Renal cortex interstitium (tissue), 15 donors: ENCODE results near the gene WIPF3. TPM values are rescaled to one million over a fixed set of nuclear protein-coding genes. Genes with fewer than 3 reads are reported as not detected.
A peak's percentile ranks its signal among the peaks of the same experiment; 100 is the strongest.

Source experiments
- DNase-seq, 11 donors: peaks; one replicate each; pipeline ENCODE4 v3.0.0-alpha.2; 2013; ENCODE audit warnings: low read depth in 9 of 11, low spot score in 4 of 11; ENCODE audit errors: extremely low read depth in 1 of 11
- long read RNA-seq, 16 experiments: transcript quantifications; one replicate each; lab custom pipeline, GENCODE V29; 2026
- polyA plus RNA-seq, 3 donors: library from polyadenylated mRNA; unstranded; fragments of 120-200 nt; gene quantifications; one replicate each; pipeline ENCODE4 v1.2.1, GENCODE V29; 2013; ENCODE audit not compliant: insufficient read length in 3 of 3

The WIPF3 gene, protein sequence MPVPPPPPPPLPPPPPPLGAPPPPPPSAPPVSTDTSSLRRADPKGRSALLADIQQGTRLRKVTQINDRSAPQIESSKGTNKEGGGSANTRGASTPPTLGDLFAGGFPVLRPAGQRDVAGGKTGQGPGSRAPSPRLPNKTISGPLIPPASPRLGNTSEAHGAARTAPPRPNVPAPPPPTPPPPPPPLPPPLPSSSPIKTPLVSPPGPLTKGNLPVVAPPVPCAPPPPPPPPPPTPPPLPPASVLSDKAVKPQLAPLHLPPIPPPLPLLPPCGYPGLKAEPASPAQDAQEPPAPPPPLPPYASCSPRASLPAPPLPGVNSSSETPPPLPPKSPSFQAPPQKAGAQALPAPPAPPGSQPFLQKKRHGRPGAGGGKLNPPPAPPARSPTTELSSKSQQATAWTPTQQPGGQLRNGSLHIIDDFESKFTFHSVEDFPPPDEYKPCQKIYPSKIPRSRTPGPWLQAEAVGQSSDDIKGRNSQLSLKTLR
- polyA plus RNA-seq: 1 to 10 TPM; 5.4 to 5.8 (median 5.6) TPM
- long read RNA-seq, donor 1: 0 reads
- long read RNA-seq, donor 2, partial matches to known transcripts: 129 of 129 reads
- long read RNA-seq, donor 2, other reads (novel, unspliced or antisense): 0 of 129 reads
- long read RNA-seq, donor 3, partial matches to known transcripts: 6 of 6 reads
- long read RNA-seq, donor 3, other reads (novel, unspliced or antisense): 0 of 6 reads
- long read RNA-seq, donor 4: 0 reads
- long read RNA-seq, donor 5: 0 reads
- long read RNA-seq, donor 6, full-length matches to known transcripts: 1 of 1 reads
- long read RNA-seq, donor 6, partial matches to known transcripts: 0 of 1 reads
- long read RNA-seq, donor 6, other reads (novel, unspliced or antisense): 0 of 1 reads
- long read RNA-seq, donor 7: 0 reads
- long read RNA-seq, donor 8: 0 reads
- long read RNA-seq, donor 9: 0 reads
- long read RNA-seq, donor 10: 0 reads
- long read RNA-seq, donor 11: 0 reads
- long read RNA-seq, donor 12: 0 reads
- long read RNA-seq, donor 13: 0 reads
- long read RNA-seq, donor 14: 0 reads
- long read RNA-seq, donor 15, full-length matches to known transcripts: 1 of 1 reads
- long read RNA-seq, donor 15, partial matches to known transcripts: 0 of 1 reads
- long read RNA-seq, donor 15, other reads (novel, unspliced or antisense): 0 of 1 reads
- long read RNA-seq, donor 16: 0 reads

DNA sequence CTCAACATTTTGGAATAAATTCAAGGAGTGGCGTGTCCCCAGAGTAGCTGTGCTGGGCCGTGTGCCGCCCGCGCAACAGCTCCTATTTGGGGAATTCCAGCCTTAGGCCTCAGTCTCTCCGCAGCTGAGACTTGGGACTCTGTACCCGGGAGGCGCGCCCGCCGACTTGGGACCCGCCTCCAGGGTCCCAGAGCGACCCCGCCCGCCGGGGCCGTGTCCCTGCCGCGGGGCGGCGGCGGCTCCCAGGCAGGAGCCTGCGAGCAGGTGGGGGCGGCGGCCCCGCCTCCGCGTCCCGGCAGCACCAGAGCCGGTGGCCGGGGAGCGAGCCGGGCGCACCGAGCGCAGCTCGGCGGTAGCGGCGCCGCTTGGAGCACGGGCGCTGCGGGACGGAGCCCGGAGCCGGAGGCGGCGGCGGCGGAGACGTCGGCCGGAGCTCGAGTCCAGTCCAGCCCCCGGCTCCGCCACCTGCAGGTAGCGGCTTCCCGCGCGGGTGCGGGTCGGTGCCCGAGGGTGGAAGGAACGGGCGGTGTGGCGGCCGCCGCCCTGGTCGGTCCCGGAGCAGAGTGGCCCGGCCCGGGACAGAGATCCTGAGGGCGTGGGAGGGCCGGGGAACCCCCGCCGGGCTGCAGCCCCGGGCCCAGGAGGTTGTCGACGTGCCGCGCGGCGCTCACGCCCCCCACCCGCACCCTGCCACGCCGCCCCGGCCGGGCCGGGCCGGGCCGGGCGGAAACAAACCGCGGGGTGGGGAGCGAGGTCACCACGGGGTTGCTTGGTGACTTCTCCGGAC is at the start of gene WIPF3:
Gene WIPF3, plus strand, starts transcription at position 301 of the 787 bp plus-strand sequence. CDS start 28,217 bp downstream, outside the sequence.
- DNase-seq: peak in 1 of 11 donors; percentile 34

DNA sequence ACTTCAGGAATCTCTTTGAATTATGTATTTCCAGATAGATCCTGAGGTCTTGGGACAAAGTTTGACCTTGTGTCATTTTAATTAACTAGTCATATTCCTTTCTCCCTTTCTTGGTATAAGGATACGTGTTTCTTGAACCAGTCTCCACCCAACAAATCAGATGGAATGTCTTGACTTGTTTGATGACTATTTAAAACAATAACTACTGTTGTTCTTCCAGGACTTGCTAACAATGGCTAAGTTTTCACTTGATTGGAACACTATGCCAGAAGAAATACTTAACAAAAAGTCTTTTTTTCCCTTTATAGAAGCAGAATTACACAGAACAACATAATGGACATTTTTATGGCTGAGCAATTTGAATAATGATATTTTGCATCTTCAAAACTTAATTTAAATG is 43.0 kb upstream of the WIPF3 start:
- no peak for DNase-seq

DNA sequence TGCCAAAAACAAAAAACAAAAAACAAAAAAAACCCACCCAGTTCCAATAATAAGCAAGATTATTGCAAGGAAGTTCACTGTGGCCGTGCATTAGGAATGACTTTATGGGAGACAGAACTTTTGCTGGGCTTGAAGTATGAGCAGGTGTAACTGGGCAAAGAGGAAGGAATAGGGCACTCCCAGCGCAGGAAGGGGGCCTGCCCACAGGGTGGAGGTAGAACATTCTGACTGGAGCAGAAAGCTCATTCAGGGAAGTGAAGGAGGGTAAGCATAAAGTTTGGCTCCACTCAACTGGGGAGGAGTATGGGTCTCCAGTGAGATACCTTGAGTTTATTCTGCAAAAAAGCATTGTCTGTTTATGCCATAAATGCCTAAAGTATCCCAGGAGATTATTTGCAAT is 42.1 kb upstream of the WIPF3 start:
- no peak for DNase-seq

DNA sequence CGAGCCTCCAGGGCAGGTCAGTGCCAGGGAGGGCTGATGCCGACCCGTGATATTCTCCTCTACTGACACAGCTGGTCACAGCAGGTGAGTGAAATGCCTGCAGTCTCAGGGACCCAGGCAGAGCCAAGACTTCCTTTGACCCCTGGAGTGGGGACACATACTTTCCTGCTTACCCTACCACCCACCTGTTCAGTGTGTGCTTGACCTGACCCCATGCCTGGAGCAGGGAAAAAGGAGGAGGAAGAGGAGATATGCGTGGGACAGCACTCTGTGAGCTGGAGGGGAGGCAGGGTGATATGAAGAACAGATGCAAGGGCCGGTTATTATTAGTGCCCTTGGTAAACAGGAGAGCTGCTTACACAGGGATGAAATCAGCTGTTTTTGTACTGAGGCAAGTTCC is 40.8 kb upstream of the WIPF3 start:
- no peak for DNase-seq

DNA sequence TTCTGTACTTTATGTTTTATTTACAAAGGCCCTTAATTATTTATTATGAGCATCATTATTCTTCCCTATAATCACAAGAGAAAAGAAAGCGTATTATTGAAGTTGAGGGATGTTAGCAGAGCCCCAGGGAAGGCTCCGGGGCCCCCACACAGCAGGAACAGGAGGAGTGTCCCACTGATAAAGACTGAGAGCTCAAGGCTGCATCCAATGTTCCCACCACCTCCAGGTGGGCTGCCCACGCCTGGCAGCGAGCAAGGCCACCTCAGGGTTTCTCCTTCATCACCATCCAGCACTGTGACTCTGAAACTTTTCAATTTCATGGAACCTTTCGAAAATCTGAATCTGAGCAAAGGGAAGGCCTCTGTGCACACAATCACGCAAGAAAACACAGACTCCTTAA is 35.9 kb upstream of the WIPF3 start:
- no peak for DNase-seq

DNA sequence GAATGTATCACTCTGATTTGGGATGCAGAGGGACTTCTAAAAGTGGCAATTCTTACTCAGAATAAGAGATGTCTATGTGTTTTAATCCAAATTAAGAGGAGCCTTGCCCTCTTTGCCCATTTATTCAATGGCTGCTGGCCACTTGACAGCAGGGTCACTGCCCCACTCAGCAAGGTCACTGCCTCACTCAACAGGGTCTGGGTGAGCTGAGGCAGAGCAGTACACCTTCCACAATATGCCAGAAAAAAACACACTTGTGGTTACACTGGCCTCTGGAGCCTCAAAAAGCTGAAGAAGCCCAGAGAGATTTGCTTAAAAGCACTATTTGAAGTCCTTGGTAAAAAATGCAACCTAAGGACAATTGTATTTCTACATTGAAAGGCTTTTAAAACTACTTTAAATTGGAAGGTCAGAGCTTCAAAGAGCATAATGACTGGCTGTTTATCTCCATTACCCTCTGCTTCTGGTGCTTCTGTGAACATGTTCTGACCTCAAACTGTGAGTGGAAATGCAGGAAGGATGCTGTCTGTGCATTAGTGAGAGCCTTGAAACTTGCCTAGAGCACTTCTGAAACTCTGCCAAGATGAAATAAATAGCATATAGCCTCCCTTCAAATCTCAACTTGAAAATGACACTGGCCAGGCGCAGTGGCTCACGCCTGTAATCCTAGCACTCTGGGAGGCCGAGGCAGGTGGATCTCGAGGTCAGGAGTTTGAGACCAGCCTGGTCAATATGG is 35.1 kb upstream of the WIPF3 start:
- no peak for DNase-seq

DNA sequence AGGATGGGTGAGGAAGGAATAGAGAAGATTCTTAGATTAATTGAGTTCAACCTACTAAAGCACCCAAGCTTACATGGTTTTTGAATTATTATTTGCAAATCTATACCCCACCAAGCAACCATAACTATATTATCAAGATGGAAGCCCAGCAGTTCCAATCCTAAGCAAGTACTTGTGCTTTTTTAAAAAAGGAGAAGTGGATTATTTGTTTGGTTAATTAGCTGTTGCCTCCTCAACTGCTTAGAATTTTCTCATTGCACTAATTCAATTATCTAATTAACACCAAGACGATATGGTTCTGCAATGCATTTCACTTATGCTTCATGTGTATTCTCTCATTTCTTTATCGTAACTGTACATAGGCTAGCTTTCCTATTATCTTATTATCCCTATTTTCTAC is 27.3 kb upstream of the WIPF3 start:
- no peak for DNase-seq

DNA sequence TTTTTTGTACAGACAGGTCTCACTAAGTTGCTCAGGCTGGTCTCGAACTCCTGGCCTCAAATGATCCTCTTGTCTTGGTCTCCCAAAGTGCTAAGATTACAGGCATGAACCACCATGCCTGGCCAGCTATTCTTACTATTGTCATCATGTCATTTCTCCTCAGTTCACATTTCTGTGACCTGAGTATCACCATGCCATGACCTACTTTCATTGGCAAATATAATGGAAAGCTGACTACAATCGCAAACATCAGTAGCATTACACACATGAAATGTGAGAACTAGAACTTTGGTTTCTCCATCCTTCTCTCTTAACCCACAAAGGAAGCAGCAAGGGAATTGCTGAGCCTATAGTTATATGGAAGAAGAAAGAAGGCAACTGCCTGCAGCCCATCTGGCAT is 26.0 kb upstream of the WIPF3 start:
- no peak for DNase-seq

DNA sequence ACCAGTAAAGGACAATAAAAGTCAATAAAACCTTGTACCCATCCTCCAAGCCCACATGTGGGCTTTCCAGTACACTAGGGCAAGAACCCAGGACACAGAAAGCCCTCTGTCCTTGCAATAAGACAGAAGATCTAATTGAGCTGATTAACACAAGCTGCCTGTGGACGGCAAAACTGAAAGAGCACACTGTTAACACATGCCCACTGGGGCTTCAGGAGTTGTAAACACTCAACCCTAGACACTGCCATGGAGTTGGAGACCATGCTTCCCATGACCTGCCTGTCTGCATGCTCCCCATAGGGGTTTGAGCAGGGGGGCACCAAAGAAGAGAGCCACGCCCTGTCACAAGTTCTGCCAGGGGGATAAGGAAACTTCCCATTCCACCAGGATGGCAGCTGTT is 22.6 kb upstream of the WIPF3 start:
- DNase-seq: no peak

DNA sequence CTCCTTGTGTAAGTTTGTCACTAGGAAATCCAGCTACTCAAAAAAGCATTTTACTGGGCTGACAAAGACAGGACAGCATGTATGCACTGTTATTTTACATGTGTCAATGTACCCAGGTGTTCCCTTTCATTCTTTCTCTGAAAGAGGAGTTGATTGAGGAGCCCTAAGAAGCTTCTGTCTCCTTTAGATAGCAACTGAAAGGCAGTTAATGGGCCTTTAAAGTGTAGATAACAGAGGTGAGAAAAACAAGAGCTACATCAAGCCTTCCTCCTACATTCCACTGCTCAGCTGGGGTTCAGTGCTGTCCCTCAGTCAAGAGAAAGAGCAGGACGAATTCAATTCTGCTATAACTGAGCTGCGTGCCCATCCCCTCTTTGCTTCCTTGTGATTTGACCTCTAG is 12.8 kb upstream of the WIPF3 start:
- no peak for DNase-seq

DNA sequence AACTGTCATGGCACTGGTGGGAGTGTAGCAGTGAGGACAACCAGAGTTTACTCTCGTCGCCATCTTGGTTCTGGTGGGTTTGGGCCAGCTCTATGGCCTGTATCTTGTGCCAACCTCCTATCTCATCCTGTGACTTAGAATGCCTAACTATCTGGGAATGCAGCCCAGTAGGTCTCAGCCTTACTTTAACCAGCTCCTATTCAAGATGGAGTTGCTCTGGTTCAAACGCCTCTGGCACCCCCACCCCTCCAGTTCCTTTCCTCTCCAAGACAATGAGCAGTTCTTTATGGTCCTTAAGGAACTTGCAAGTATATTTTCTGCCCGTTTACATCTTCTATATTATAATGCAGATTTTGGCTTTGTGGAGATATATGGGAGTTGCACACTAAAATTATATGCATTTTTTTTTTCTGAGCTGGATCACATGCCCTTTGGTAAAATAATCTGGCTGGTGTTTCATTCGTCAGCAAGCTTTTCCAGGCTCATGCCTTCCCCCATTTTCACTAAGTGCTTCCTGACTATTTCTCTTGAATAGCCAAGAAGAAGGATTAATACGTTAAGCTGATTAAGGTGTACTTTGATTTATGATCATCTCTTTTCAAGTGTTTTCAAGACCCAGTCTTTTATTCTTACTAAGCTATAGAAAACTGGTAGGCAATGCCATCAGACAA is 11.2 kb upstream of the WIPF3 start:
- no peak for DNase-seq

DNA sequence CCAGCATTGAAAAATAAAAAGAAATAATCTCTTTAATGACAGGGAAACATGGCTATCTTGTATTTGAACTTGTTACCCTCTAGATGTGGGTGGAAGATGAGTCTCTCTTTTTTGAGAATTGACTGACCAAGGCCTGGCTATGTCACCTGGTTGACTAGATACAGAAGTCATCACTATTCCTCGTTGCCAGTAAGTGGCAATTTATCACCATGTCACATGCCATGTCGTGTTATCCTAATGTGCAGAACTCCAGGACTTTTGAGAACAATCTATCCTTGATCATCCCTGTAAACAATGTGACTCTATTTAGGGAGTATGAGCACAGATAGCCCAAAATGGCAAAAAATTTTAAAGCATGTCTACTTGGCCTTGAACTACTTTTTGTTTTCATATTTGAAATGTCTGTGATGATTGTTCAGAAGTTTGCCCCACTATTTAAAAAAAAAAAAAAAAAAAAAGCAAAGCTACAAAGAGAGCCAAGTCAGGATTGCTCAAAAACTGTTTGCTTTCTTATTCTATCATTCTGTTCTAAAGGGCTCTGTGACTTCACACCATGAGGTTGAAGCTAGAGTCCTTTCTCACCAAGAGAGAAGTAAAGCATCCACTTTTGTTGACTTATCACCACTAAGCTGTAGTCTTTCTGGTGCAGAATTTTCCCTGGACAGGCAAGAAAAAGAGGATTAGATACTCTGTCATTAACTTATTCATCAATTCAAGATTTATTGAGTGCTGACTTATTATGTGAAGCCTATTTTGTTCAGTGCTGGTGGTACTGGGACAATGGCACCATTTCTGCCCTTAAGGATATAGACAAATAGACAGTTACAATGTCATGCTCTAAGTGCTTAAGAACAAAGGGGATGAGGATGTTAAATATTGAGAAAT is 10.4 kb upstream of the WIPF3 start:
- no peak for DNase-seq

DNA sequence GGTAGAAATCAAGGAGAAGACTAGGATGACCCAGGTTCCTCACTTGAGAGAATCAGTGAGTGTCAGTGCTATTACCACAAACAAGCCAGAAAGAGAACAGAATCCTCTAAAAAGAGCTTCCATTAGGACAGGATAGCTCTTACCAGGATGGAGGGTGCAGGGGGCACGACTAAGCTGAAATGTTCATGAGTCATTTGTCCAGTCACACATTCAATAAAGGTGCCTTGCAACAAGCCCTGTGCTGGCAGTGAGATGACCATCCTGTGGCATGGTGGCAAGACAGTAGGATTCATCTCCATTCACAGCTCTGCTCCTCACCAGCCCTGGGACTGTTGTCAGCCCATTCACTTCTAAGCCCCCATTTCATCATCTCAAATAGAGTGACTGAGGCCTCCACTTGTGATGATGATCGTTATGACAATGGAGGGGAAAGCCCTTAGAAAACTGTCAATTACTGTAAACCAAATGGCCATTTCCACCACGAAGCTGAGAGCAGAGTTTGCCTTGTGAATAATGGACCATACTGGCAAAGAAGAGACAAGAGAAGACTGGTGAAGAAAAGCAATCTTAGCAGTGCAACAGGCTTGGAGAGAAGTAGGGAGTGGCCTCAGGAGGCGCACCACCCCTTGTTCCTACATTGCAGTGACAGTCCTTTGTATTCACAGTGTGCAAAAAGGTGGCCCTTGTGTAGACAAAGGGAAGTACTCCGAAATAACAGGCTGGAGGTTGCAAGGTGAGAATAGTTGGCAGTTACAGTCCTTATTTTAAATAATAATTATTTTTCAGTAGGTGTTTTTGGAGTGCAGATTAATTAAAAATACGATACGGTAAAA is 9.0 kb upstream of the WIPF3 start:
- no peak for DNase-seq

DNA sequence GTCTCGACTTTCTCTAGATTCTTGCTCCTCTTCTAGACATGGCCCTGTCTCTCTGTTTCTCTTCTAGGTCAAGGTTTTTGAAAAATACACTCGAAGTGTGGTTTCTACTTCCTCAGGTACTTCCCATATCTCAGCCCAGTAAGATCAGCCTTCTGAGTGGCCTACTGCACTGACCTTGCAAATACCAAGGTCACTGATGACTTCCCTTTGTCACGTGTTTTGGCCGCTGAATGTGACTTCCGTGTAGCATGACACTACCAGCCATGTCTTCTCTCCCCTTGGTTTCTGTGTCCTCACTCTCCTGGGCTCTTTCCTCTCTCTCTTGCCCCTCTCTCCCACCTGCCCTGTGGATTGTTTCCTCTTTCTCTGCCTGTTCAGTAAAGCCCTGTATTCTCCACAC is 7.9 kb upstream of the WIPF3 start:
- DNase-seq: no peak

DNA sequence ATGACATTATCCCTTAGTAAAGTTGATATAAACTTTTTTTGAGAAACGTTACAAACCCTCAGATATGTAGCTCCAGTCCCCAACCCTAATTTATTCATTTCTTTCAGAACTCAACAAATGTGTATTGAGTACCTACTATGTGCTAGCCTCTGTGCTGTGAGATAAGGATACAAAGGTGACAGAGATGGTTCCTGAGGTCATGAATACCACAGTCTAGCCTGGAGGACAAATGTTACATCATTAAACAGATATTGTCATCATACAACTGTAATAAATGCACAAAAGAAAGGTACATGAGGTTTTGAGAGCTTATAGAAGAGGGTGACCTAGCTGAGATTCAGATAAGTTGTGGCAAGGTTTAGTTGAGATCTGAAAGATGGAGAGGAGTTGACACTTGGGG is 4.4 kb upstream of the WIPF3 start:
- DNase-seq: no peak

DNA sequence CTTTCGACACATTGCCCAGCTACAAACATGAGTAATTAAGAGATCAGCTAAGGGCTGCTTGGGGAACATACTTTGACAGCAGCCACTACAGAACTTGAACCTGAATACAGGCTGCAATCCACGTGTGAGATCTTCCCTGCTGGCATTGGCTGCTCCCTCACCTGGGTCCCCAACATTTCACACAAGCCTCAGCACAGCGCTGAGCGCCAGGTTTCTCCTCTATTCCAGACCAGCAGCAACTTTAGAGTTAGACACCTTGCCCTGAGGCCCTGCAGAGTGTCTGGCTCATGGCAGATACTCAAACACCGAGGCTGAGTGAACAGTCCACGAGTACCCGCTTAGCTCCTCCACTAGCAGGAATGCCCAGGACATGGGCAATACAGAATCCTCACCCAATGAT is 1.3 kb upstream of the WIPF3 start:
- no peak for DNase-seq
